ENCODE results near the gene PTPN7.

GRCh38 chr1:202104073-202104472 lies 56.3 kb downstream of the PTPN7 start:
- TF ChIP-seq REST (tag by site-specific recombination; IDR thresholded peaks at IDR 0.05) (no peak), ELK4 (IDR thresholded peaks at IDR 0.05; ENCODE audit: borderline replicate concordance, low read depth, low read length) (no peak), CTCF (tag by site-specific recombination; IDR thresholded peaks at IDR 0.05) (no peak), YY1 (tag by site-specific recombination; IDR thresholded peaks at IDR 0.05) (no peak), PATZ1 (tag by site-specific recombination; IDR thresholded peaks at IDR 0.05) (no peak)

Data from HEK293 (cell line).